ENCODE data around the gene UPK3BL2.
"Not testable (repeated sequence)": the region's sequence is repeated elsewhere in the genome, so short reads cannot be mapped to it uniquely, and the experiment has no call there.

DNA sequence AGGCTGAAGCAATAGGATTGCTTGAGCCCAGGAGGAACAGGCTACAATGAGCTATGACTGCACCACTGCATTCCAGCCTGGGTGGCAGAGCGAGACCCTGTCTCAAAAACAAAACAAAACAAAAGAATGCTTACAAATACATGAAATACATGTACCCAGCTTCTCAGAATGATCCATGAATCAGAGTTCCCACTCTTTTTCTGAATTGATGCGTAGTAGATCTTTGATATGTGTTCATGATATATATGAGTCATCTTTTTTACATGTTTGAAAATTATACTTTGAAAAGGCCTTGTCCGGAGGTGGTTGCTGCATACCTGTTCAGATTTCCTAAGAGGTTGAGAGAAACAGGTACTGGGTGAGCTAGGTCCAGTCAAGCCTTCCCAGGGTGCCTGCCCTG lies 32.9 kb upstream of the UPK3BL2 start:
- not testable (repeated sequence) for TF ChIP-seq EZH2 (IDR thresholded peaks at IDR 0.05; ENCODE audit: low read length, unreplicated experiment); EZH2phosphoT487 (IDR thresholded peaks at IDR 0.05; ENCODE audit: borderline replicate concordance, low read length)
- TF ChIP-seq, protein P1, sequence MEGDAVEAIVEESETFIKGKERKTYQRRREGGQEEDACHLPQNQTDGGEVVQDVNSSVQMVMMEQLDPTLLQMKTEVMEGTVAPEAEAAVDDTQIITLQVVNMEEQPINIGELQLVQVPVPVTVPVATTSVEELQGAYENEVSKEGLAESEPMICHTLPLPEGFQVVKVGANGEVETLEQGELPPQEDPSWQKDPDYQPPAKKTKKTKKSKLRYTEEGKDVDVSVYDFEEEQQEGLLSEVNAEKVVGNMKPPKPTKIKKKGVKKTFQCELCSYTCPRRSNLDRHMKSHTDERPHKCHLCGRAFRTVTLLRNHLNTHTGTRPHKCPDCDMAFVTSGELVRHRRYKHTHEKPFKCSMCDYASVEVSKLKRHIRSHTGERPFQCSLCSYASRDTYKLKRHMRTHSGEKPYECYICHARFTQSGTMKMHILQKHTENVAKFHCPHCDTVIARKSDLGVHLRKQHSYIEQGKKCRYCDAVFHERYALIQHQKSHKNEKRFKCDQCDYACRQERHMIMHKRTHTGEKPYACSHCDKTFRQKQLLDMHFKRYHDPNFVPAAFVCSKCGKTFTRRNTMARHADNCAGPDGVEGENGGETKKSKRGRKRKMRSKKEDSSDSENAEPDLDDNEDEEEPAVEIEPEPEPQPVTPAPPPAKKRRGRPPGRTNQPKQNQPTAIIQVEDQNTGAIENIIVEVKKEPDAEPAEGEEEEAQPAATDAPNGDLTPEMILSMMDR (conservative IDR thresholded peaks at IDR 0.05; ENCODE audit: low read depth, low read length) = not testable (repeated sequence)
